Measurements from ENCODE around the gene PSMA3. TPM values are rescaled to one million over a fixed set of nuclear protein-coding genes. Genes with fewer than 3 reads are reported as not detected.
A peak's percentile ranks its signal among the peaks of the same experiment; 100 is the strongest.

Gene PSMA3
- total RNA-seq, 1 donor from 2014 or later, result 112 TPM

- ATAC-seq, result no peak
Measured at GRCh38 chr14:58270628-58271027, 26.0 kb downstream of the PSMA3 start.

GRCh38 chr14:58272588-58273372 lies 28.1 kb downstream of the PSMA3 start:
- ATAC-seq (peak; percentile 86), DNase-seq (ENCODE audit: low spot score) (peak; percentile 89)

More at GRCh38 chr14:58270628-58271027, 26.0 kb downstream of the PSMA3 start:
- no peak for DNase-seq (ENCODE audit: low spot score)

DNA sequence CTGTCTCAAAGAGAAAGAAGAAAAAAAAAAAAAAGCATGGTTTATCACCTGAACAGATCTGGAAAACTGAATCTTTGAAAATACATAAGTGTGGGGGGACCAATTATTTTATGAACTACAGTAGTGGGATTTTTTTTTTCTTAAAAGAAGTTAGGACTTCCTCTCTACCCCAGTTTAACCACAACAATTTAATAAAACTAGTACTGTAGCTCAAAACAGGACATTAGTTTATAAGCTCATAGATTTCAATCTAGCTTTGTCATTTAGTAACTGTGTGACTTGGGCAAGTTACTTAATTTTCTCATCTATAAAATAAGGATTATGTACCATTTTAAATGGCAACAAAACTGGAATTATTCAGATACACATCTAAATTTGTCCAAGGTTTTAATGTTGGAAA lies 30.2 kb downstream of the PSMA3 start:
- ATAC-seq, result no peak

DNA sequence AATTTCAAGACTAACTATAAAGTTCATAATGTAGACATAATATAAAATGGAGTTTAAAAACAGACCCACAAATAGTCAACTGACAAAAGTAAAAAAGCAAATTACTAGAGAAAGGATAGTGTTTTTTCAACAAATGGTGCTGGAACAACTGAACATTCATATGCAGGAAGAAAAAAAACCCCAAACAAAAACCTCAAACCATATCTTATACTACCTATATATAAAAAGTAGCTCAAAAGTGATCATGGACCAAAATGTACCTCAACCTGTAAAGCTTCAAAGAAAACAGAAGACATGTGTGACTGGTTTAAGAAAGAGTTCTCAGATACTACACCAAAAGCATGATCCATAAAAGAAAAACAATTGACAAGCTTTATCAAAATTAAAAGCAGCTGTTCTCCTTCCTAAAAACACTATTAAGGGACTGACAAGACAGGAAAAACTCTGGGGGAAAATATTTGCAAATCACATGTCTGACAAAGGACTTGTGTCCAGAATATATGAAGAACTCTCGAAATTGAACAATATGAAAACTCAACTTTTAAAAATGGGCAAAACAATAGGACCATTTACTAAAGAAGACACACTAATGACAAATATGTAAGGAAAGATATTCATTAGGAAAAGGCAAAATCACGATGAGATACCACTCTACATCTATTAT lies 31.0 kb downstream of the PSMA3 start:
- ATAC-seq, result no peak

More for the DNA sequence above, 30.2 kb downstream of the PSMA3 start:
- DNase-seq (ENCODE audit: low spot score), result no peak

DNA sequence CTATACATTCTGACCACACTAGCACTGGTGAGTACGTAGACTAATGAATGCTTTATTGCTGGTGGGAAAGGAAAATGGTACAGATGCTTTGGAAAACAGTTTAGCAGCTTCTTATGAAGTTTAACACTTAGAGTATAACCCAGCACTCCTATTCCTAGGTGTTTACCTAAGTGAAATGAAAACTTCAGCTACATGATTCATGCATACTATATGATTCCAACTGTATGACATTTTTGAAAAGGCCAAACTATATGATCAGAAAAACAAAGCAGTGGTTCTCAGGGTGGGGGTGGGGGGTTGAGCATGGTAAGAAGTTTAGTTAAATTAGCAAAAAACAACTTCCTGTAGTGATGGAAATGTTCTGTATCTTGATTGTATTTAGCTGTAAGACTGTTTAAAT lies 31.6 kb downstream of the PSMA3 start:
- DNase-seq (ENCODE audit: low spot score) (no peak), ATAC-seq (no peak)

More for the DNA sequence above, 31.0 kb downstream of the PSMA3 start:
- no peak for DNase-seq (ENCODE audit: low spot score)

DNA sequence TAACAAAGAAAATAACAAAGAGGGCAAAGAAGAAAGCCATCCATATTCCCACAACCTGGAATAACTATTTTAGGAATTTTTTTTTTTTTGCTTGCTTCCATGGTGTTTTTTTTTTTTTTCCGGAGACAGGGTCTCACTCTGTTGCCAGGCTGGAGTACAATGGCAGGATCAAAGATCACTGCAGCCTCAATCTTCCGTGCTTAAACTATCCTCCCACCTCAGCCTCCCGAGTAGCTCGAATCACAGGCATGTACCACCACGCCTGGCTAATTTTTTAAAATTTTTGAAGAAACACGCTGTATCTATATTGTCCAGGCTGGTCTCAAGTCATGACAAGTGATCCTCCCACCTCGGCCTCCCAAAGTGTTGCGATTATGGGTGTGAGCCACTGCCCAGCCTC lies 33.5 kb downstream of the PSMA3 start:
- no peak for DNase-seq (ENCODE audit: low spot score)
- no peak for ATAC-seq

- DNase-seq (ENCODE audit: low spot score), result no peak
Measured at GRCh38 chr14:58280954-58281787, 36.5 kb downstream of the PSMA3 start.

GRCh38 chr14:58281969-58282368 lies 37.3 kb downstream of the PSMA3 start:
- no peak for DNase-seq (ENCODE audit: low spot score)
- ATAC-seq, result peak; percentile 47

More at GRCh38 chr14:58280954-58281787, 36.5 kb downstream of the PSMA3 start:
- ATAC-seq, result peak; percentile 38

GRCh38 chr14:58282925-58283593 lies 38.4 kb downstream of the PSMA3 start:
- no peak for ATAC-seq
- no peak for DNase-seq (ENCODE audit: low spot score)

- ATAC-seq (no peak), DNase-seq (ENCODE audit: low spot score) (no peak)
Measured at GRCh38 chr14:58283730-58284129, 39.1 kb downstream of the PSMA3 start.

DNA sequence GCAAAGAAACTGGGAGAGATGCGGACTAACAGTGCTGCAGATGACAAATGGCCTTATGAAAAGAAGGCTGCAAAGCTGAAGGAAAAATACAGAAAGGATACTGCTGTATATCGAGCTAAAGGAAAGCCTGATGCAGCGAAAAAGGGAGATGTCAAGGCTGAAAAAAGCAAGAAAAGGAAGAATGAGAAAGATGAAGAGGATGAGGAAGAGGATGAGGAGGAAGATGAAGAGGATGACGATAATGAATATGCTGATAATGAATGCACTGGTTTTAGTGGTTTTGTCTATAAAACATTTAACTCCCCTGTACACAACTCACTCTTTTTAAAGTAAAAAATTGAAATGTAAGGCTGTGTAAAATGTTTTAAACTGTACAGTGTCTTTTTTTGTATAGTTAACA lies 40.5 kb downstream of the PSMA3 start:
- ATAC-seq, result no peak
- no peak for DNase-seq (ENCODE audit: low spot score)

DNA sequence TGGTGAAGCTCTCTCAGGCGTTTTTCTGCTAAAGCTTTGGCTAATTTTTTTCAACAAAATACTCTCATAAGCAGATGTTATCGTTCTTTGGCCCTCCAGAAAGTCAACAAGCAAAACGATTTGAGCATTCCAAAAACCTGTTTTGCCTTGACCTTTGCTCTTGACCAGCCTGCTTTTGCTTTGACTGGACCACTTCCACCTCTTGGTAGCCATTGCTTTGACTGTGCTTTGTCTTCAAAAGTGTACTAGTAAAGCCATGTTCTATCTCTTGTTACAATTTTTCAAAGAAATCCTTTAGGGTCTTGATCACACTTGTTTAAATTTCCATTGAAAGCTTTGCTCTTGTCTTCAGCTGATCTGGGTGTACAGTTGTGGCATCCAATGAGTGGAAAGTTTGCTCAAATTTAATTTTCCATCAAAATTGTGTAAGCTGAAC lies 43.0 kb downstream of the PSMA3 start:
- peak; percentile 88 for ATAC-seq
- peak; percentile 73 for DNase-seq (ENCODE audit: low spot score)

DNA sequence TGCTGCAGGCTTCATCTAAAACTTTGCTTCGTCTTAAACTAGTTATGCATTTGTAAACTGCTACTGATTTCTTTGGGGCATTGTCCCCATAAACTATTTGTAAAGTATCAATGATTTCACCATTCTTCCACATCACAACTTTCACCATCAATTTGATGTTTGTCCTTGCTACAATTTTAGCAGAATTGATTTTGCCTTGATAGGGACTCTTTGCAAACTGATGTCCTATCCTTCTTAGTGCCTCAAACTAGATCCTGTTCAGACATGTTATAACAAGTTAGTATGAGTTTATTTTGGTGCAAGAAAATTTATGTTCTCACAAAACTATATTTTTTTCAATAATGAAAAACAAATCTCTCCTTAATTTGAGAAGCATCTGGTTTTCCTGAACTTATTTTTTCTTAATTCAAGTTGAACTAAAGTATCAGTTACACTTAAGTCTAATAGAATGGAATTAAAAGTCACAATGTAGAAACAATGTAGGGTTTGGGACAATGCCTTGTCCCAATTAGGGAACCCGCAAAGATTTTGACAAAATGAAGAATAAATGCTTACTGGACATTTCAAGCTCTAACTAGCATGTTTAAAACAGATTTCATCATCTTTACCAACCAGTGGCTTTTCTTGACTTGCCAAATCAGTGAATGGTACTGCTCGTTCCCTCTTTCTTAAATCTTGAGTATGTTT lies 43.6 kb downstream of the PSMA3 start:
- DNase-seq (ENCODE audit: low spot score) (no peak), ATAC-seq (peak; percentile 30)

DNA sequence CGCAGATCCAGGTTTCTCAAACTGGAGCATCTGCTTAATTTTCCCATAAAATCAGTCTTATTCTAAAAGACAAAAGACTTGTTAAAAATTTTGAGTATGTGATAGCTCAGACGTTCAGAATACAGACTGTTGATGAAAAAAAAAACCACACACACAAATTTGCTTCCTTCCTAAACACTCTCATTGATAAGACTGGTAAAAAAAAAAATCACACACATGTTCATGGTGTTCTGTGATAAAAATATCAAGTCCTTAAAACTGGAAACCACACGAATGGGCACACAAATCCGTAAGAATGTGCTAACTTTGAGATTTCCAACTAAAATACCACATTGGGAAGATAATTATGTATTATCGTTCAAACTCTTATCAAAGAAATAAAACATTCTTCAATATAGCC lies 47.0 kb downstream of the PSMA3 start:
- DNase-seq (ENCODE audit: low spot score) (no peak), ATAC-seq (no peak)

- ATAC-seq, result no peak
- DNase-seq (ENCODE audit: low spot score), result no peak
Measured at GRCh38 chr14:58292187-58292586, 47.5 kb downstream of the PSMA3 start.

- no peak for ATAC-seq
- no peak for DNase-seq (ENCODE audit: low spot score)
Measured at GRCh38 chr14:58294201-58294600, 49.6 kb downstream of the PSMA3 start.

GRCh38 chr14:58296726-58297125 lies 52.1 kb downstream of the PSMA3 start:
- DNase-seq (ENCODE audit: low spot score) (no peak), ATAC-seq (no peak)

DNA sequence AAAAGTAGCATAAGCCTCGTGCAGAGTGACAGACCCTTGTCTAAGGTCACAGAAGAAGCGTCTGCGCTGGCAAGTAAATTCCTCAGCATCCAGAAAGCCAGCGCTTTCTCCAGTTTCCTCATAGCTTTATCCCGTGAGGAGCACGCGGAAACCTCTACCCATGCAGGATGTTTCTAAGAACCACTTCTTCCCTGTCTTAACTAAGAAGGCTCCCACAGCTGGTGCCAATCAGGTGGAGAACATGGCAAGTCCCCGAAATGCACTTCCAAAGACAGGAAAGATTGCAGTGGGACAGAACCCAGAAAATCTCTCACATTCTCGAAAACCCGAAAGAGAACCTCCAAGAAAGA lies 52.7 kb downstream of the PSMA3 start:
- ATAC-seq, result no peak
- DNase-seq (ENCODE audit: low spot score), result no peak

DNA sequence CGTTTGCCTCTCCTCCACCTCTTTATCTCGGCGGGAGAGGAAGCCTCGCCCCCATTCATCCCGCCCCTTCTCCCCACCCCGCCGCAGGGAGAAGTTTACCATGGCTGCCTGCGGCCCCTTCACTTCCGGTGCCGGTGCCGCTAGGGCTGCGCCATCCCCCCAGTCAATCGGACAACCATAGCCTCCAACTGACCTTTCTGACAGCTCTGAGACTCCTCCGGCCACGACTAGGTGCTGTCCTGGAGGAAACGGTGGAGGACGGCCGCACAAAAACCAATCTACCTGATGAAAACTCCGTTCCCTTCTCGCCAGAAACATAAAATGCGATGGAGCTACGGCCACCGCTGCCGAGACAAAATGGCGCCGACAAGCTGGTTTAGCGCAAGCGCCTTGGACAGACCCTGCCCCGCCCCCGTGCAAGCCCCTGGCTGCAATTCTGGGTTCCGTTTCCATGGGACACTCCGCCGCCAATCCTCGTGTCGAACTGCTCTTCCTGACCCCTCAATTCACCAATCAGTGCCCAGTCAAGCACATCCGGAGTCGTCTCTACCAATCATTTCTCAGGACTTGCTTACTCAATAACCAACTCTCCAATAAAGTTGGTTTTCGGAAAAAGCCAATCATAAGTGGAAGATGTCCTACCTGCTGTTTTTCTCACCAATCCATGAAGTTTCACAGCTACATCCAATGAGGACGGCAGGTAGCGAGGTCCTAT lies 53.3 kb downstream of the PSMA3 start:
- ATAC-seq (peak; percentile 80), DNase-seq (ENCODE audit: low spot score) (peak; percentile 99)

Measured in left lobe of liver (tissue), 2 donors.